Chondrocyte (in vitro differentiated cells): ENCODE measurements around the gene PHTF2. TPM values are rescaled to one million over a fixed set of nuclear protein-coding genes. Genes with fewer than 3 reads are reported as not detected.

Experiments used
- DNase-seq: peaks from one replicate; pipeline ENCODE4 v3.0.0; 2021; ENCODE audit warnings: mixed read lengths, low spot score
- H3K27ac Mint-ChIP-seq: one replicate; pipeline ENCODE4 v1.8.0; 2021; ENCODE audit warnings: mild to moderate bottlenecking, moderate library complexity, mixed read lengths; ENCODE audit not compliant: unreplicated experiment
- H3K27me3 Mint-ChIP-seq: 2 replicates; pipeline ENCODE4 v1.8.0; 2021; ENCODE audit warnings: low read depth, mixed read lengths
- H3K36me3 Mint-ChIP-seq: 2 replicates; pipeline ENCODE4 v1.8.0; 2021; ENCODE audit warnings: low read depth, mixed read lengths
- H3K4me1 Mint-ChIP-seq: 2 replicates; pipeline ENCODE4 v1.8.0; 2021; ENCODE audit warnings: low read depth, mild to moderate bottlenecking, mixed read lengths
- H3K4me3 Mint-ChIP-seq: one replicate; pipeline ENCODE4 v1.8.0; 2021; ENCODE audit warnings: mild to moderate bottlenecking, moderate library complexity, mixed read lengths; ENCODE audit not compliant: unreplicated experiment
- H3K9me3 Mint-ChIP-seq: 2 replicates; pipeline ENCODE4 v1.8.0; 2021; ENCODE audit warnings: low read depth, mixed read lengths
- CTCF ChIP-seq: fragments of 200-600 bp; sonication (generic); IDR thresholded peaks from 2 replicates; pipeline ENCODE4 v1.5.0; 2021; ENCODE audit warnings: antibody characterized with exemption, mild to moderate bottlenecking, moderate library complexity
- total RNA-seq: library from RNA; stranded (reverse); gene quantifications from 3 replicates; pipeline ENCODE4 v1.2.1, GENCODE V29; 2021

PHTF2 gene
- total RNA-seq, 1 donor from 2014 or later, result 52.6 TPM

- no peak for TF ChIP-seq CTCF
- DNase-seq, result no peak
- Mint-ChIP-seq H3K27ac (no peak overlapping the region), H3K27me3 (no peaks in the 10 kb centered on the region), H3K9me3 (peaks cover 55% of the 10 kb centered on the region), H3K4me3 (no peak overlapping the region), H3K36me3 (peaks cover 37% of the 10 kb centered on the region), H3K4me1 (peaks cover 9% of the 10 kb centered on the region)
These were observed 23.7 kb downstream of the PHTF2 start for GRCh38 chr7:77822269-77822668.

- peaks cover 31% of the 10 kb centered on the region for H3K36me3 Mint-ChIP-seq
- H3K4me3 Mint-ChIP-seq, result no peak overlapping the region
- TF ChIP-seq CTCF, result no peak
- H3K4me1 Mint-ChIP-seq, result peaks cover 9% of the 10 kb centered on the region
- H3K9me3 Mint-ChIP-seq, result peaks cover 46% of the 10 kb centered on the region
- no peak overlapping the region for H3K27ac Mint-ChIP-seq
- no peaks in the 10 kb centered on the region for H3K27me3 Mint-ChIP-seq
- DNase-seq, result no peak
These were observed 25.2 kb downstream of the PHTF2 start for GRCh38 chr7:77823787-77824186.

- Mint-ChIP-seq H3K4me3 (no peak overlapping the region), H3K36me3 (peaks cover 27% of the 10 kb centered on the region), H3K27me3 (no peaks in the 10 kb centered on the region), H3K27ac (no peak overlapping the region), H3K4me1 (peaks cover 12% of the 10 kb centered on the region), H3K9me3 (peaks cover 39% of the 10 kb centered on the region)
- DNase-seq, result no peak
- TF ChIP-seq CTCF, result no peak
These were observed 26.1 kb downstream of the PHTF2 start for GRCh38 chr7:77824636-77825035.

GRCh38 chr7:77825131-77825530, 26.6 kb downstream of the PHTF2 start:
- Mint-ChIP-seq H3K4me3 (no peak overlapping the region), H3K9me3 (peaks cover 37% of the 10 kb centered on the region), H3K4me1 (peaks cover 16% of the 10 kb centered on the region), H3K36me3 (peaks cover 22% of the 10 kb centered on the region), H3K27ac (no peak overlapping the region), H3K27me3 (no peaks in the 10 kb centered on the region)
- no peak for DNase-seq
- no peak for TF ChIP-seq CTCF

- no peak for TF ChIP-seq CTCF
- Mint-ChIP-seq H3K4me1 (peaks cover 16% of the 10 kb centered on the region), H3K4me3 (no peak overlapping the region), H3K27me3 (no peaks in the 10 kb centered on the region), H3K27ac (no peak overlapping the region), H3K9me3 (peaks cover 26% of the 10 kb centered on the region), H3K36me3 (peaks cover 11% of the 10 kb centered on the region)
- no peak for DNase-seq
These were observed 27.7 kb downstream of the PHTF2 start for GRCh38 chr7:77826300-77826699.
